VCaP (cell line): ENCODE data around the gene GOT1.

Experiments
- H3K27ac ChIP-seq: fragments of 450-650 bp; 2 replicates; pipeline ENCODE4 v1.5.1; 2017
- TF ChIP-seq, protein P1 (sequence below): fragments of 450-650 bp; conservative IDR thresholded peaks from 2 replicates; pipeline ENCODE4 v1.5.1; 2017; ENCODE audit warnings: mild to moderate bottlenecking, moderate library complexity

GOT1 gene

DNA sequence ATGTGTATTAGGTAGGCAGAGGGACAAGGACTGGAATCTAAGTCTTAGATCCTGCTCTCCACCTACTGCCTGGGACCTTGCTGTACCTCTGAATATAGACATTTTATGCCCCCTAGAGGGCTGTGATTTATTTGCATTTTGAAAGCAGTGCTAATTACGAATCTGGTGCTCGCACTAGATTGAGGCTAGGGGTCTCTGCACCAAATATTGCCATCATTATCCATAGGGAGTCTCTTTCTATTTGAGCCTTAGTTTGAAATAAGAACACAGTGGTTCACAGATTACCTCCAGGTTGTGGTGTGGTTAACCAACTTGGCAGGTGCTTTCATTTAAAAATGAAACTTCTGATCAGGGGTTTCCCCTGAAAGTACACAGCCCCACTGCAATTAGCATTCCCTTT is 59.4 kb downstream of the GOT1 start:
- TF ChIP-seq, protein P1, sequence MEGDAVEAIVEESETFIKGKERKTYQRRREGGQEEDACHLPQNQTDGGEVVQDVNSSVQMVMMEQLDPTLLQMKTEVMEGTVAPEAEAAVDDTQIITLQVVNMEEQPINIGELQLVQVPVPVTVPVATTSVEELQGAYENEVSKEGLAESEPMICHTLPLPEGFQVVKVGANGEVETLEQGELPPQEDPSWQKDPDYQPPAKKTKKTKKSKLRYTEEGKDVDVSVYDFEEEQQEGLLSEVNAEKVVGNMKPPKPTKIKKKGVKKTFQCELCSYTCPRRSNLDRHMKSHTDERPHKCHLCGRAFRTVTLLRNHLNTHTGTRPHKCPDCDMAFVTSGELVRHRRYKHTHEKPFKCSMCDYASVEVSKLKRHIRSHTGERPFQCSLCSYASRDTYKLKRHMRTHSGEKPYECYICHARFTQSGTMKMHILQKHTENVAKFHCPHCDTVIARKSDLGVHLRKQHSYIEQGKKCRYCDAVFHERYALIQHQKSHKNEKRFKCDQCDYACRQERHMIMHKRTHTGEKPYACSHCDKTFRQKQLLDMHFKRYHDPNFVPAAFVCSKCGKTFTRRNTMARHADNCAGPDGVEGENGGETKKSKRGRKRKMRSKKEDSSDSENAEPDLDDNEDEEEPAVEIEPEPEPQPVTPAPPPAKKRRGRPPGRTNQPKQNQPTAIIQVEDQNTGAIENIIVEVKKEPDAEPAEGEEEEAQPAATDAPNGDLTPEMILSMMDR, result peak; percentile 74
- H3K27ac ChIP-seq, result no peak overlapping the region

DNA sequence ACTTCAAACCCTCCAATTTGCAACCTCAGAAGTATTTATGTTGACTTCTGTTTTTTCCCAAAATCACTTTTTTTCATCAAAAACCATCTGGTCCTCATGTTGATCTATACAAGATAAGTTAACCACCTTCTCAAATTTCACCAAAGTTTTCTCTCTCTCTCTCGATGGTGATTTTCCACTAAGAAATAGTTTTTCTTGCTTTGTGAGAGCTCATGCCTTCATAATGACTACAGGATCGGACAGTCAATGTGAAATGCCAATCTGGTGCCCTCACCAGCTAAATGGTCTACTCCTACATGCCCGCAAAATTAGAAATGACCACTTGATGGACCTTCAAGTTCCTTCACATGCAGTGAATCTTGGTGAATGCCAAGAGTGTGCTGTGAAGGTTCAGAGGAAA is 60.9 kb downstream of the GOT1 start:
- TF ChIP-seq, protein P1, result no peak
- no peak overlapping the region for H3K27ac ChIP-seq

DNA sequence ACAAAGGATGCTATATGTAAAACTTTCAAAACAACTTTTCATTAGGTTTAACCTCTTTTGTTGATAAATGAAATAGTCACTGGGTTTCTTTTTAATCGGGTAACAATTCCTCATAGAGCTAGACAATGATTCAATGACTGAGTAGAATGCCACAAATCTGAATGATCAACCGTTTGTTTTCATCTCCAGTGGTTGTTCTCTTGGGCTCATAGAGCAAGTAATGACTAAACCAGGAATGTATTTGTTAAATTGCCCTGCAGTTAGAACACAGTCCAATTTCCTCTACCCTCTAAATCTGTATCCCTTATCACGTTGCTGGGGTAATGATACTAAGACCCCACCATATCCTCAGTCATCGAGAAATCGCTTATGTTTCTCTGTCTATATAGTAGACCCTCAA is 61.3 kb downstream of the GOT1 start:
- TF ChIP-seq, protein P1, result no peak
- no peak overlapping the region for H3K27ac ChIP-seq

DNA sequence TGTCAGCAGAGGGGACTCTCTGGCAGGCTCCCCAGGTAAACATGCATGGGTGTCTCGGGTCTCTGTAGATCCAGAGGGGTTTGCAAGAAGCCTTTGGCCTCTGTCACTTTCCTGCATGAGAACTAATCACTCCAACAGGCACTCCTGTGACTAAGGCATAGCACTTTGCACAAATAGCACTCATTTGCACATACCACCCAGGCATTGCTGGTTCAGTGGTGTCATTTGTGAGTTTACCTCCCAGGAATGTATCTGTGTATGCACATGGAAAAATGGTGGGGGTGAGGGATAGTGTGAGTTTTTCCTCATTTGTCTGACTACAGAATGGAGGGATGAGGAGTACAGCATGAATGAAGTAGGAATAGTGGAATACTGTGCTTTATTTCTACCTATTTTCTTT is 61.8 kb downstream of the GOT1 start:
- no peak overlapping the region for H3K27ac ChIP-seq
- TF ChIP-seq, protein P1, result no peak

DNA sequence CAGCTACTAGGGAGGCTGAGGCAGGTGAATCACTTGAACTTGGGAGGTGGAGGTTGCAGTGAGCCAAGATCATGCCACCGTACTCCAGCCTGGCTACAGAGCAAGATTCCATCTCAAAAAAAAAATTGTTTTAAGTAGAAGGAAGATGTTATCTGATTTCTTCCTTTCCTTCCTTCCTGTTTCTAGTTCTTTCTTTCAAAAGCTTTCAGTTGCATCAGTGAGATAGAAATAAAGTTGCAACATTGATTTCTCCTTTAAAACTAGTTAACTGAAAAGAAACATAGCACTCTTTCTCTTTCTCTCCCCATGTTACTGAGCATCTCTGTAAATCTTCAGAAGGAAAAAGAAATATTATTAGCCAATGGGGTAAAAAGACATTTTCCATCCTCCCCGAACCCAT is 63.8 kb downstream of the GOT1 start:
- TF ChIP-seq, protein P1, result no peak
- H3K27ac ChIP-seq, result no peak overlapping the region

DNA sequence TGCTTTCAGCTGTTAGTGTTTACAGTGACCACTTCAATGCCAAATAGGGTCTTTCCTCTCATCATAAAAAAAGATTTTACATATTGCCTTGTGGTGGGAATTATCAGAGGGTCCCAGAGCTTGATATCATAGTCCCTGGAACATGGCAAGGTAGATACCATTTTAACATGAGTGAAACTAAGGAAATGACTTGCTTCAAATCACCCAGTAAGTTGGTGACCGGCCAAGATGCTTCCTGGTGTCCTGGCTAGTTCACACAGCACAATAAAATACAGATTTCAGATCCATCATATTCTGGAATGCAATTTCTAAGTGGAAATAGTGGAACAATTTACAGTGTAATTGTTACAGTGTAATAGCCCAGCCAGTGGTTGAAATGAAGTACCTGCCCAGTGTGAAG is 64.7 kb downstream of the GOT1 start:
- TF ChIP-seq, protein P1, result no peak
- no peak overlapping the region for H3K27ac ChIP-seq

DNA sequence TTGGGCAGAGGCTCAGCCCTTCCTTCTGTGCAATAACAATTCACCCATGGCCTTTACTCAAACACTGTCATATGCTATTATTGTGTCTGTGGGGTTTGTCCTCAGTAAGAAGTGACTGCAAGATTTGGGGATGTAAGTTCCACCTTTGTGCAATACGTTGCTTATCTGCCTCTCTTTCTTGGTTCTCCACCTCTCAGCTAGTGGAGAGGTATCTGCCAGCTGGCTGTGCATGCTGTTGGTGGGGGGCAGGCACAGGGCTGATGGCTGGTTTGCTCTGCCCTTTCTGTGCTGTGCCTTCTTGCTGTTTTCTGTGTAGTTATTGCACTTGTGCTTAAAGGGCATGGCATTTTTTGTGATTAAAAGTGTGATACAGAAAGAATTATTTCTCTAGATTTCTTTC is 65.1 kb downstream of the GOT1 start:
- H3K27ac ChIP-seq, result no peak overlapping the region
- TF ChIP-seq, protein P1, result no peak

DNA sequence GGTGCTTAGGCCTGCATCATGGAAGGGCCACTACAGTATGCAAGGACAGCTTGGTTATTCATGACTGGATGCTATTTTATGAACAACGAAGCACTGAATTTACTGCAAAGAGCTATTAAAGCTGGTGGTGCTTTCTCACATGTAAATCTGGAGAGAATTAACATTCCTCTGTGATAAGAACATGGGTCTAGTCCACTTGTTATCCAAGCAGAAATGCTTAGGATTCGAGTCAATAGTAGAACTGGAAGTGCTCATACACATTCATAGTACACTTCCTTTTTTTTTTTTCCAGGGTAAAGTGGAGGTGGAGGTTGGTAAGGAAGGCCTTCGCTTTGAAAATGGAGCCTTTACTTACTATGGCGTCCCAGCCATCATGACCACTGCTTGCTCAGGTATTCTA is 66.3 kb downstream of the GOT1 start:
- no peak overlapping the region for H3K27ac ChIP-seq
- TF ChIP-seq, protein P1, result no peak
